Measurements from ENCODE around the gene DDX41.

Gene DDX41

GRCh38 chr5:177500685-177501522 lies 15.9 kb downstream of the DDX41 start:
- in situ Hi-C loops (cut with MboI; ENCODE audit: low sequenced_read_pairs) = no loop called here

GRCh38 chr5:177499842-177500241 lies 16.9 kb downstream of the DDX41 start:
- in situ Hi-C loops (cut with MboI; ENCODE audit: low sequenced_read_pairs) = no loop called here

GRCh38 chr5:177498013-177498787 lies 18.6 kb downstream of the DDX41 start:
- in situ Hi-C loops (cut with MboI; ENCODE audit: low sequenced_read_pairs) = no loop called here

- in situ Hi-C loops (cut with MboI; ENCODE audit: low sequenced_read_pairs) = no loop called here
Measured at GRCh38 chr5:177497292-177498012, 19.3 kb downstream of the DDX41 start, which contains the start of gene PDLIM7. PDLIM7 (minus strand) TSS chr5:177497604; CDS start chr5:177496512, 1,092 bp downstream.

- in situ Hi-C loops (cut with MboI; ENCODE audit: low sequenced_read_pairs) = no loop called here
Measured at GRCh38 chr5:177496727-177497291, 20.0 kb downstream of the DDX41 start.

GRCh38 chr5:177496070-177496726 lies 20.6 kb downstream of the DDX41 start:
- in situ Hi-C loops (cut with MboI; ENCODE audit: low sequenced_read_pairs) = no loop called here

GRCh38 chr5:177495243-177496060 lies 21.3 kb downstream of the DDX41 start:
- in situ Hi-C loops (cut with MboI; ENCODE audit: low sequenced_read_pairs) = no loop called here

- in situ Hi-C loops (cut with MboI; ENCODE audit: low sequenced_read_pairs) = no loop called here
Measured at GRCh38 chr5:177494346-177495195, 22.2 kb downstream of the DDX41 start.

GRCh38 chr5:177493795-177494345 lies 22.9 kb downstream of the DDX41 start:
- in situ Hi-C loops (cut with MboI; ENCODE audit: low sequenced_read_pairs) = no loop called here

GRCh38 chr5:177492841-177493240 lies 23.9 kb downstream of the DDX41 start:
- in situ Hi-C loops (cut with MboI; ENCODE audit: low sequenced_read_pairs) = no loop called here

GRCh38 chr5:177491983-177492746 lies 24.6 kb downstream of the DDX41 start:
- in situ Hi-C loops (cut with MboI; ENCODE audit: low sequenced_read_pairs) = no loop called here

GRCh38 chr5:177491429-177491945 lies 25.3 kb downstream of the DDX41 start:
- in situ Hi-C loops (cut with MboI; ENCODE audit: low sequenced_read_pairs) = no loop called here

GRCh38 chr5:177490992-177491391 lies 25.8 kb downstream of the DDX41 start:
- in situ Hi-C loops (cut with MboI; ENCODE audit: low sequenced_read_pairs) = no loop called here

GRCh38 chr5:177490311-177490991 lies 26.3 kb downstream of the DDX41 start:
- in situ Hi-C loops (cut with MboI; ENCODE audit: low sequenced_read_pairs) = no loop called here

- in situ Hi-C loops (cut with MboI; ENCODE audit: low sequenced_read_pairs) = no loop called here
Measured at GRCh38 chr5:177489119-177489716, 27.5 kb downstream of the DDX41 start.

GRCh38 chr5:177487975-177488374 lies 28.8 kb downstream of the DDX41 start:
- in situ Hi-C loops (cut with MboI; ENCODE audit: low sequenced_read_pairs) = no loop called here

Data from HL-60/S4 treated with phorbol 12-myristate 13-acetate at 8.2 ng/mL for 4 days and 3 days (cell line).